Superior temporal gyrus (tissue), 1 donor: ENCODE data around the gene VARS2.
A peak's percentile ranks its signal among the peaks of the same experiment; 100 is the strongest.

Experiments
- DNase-seq: peaks from one replicate; pipeline ENCODE4 v3.0.0-alpha.2; 2016; ENCODE audit errors: extremely low spot score

Gene VARS2

DNA sequence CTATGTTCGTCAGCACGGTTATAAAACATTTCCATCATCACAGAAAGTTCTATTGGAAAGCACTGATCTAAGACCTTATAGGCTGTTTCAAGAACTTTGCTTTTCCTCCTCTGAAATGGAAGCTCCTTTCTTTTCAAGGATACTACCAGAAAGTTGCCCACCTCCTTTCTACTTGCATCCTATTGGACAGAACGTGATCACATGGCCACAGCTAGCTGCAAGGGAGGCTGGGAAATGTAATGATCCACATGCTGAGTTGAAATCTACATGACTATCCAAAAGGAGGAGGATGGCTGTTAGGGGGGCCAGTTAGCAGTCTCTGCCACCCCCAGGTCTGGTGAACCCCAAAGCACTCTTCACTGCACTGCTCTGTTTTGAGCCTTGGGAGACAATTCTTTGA, 14.6 kb downstream of the VARS2 start:
- DNase-seq, result no peak

DNA sequence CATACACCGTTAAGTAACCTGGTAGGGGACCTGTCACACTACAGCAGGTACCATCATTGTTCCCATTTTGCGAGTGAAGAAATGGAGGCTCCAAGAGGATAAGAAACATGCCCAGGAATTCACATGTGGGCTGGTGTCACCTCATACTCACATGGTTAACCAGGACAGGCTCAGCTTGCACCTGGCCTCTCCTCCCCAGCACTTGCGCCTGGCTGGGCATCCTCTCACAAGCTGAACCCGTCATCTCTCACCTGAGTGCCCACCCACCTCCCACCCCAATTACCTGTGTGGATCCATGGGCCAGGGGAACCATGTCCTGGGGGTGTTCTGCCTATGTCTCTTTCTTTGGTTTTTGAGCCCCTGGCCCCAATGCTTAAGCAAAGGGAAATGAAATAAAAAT, 16.5 kb downstream of the VARS2 start:
- no peak for DNase-seq

DNA sequence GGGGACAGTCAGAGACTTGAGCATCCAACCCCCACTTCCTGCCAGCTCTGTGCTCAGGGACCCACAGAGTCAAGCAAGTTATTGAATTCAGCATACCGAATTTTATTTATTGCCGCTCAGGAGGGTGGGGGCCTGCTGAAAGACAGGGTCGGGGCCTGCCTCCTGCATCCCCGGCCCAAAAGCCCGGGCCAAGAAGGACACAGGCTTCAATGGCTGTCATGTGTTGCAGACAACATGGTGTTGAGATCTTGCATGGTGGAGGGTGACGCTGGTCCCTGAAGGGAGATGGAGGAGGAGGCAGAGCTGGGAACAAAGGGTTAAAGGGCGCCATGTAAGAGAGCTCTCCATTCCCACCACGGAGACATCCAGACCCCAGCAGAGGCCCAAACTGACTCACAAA, 17.2 kb downstream of the VARS2 start:
- DNase-seq, result no peak

DNA sequence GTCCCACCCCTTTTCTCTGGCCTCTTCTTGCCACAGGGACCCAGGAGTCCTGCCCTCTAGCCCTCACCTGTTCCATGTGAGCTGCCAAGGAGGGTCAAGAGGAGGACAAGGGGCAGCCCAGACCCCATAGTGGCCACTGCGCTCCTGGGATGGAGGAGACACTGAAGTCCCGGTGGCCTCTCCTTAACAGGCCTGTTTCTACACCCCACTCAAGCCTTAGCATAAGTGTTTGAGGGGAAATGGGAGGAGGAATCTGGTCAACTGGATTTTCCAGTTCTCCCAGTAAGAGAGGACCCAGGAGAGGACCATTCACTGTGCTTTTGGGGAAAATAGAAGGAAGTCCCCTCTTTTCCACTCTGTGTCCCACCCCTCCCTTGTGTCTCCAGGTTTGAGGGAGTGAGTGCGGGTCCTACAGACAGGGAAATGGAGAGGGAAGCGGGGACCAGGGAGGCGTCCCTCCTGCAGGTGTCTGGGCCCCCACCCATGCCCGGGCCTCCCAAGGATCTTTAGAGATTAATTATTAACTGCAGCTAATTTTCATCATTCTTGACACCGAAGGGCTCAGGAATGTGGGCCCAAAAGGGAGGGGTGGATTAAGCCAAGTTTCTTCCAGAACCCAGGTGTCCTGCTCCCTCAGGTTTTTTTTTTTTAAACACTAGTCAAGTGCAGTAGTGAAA, 18.1 kb downstream of the VARS2 start, which contains the start of gene SFTA2:
Gene SFTA2 (minus strand): TSS at position 202 of the 677 bp plus-strand sequence. CDS start 74 bp downstream, at position 128.
- no peak for DNase-seq

DNA sequence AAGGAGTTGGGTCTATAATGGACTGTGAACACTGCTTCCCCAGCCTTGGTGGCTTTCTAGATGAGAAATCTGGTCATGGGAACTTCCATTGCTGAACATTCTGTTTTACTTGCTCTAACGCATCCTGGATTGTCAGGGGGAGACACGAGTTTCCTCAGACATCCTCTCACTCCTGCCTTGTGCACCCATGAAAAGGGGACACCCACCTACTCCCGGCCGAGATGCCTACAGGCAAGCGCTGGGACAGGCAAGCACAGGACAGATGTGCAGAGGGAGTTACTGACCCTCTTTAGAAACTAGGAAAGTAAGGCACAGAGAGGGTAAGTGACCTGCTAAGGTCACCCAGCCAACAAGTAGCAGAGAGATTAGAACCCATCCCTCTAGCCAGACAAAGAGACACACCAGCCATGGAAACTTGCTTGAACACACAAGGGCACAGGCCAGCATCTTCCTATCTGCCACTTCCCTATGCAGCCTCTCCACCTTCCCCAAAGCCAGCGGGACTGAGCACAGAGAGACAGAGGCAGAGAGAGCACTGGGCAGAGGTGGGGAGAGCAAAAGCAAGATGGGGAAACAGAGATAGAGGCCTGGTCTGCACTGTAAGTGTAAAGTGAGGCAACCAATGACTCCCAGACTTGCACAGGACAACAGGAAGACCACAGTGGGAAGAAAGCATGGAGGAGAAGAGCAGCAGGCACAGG, 18.8 kb downstream of the VARS2 start:
- no peak for DNase-seq

DNA sequence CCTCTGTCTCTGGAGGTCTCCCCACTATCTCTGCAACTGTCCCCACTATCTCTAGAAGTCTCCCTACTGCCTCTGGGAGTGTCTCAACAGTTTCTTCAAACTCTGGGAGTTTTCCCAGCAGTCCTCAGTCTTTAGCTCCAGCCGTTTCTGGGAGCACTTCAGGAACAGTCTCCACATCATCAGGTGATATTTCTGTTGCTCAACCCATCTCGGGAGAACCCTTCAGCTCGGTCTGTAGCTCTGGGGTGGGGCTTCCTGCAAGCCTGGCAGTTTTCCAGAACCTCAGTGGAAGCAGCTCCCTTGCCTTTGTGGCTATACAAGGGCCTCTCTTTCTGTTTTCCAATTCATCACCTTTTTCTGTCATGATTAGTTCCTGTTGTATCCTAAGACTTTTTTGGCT, 21.0 kb downstream of the VARS2 start:
- DNase-seq, result no peak

DNA sequence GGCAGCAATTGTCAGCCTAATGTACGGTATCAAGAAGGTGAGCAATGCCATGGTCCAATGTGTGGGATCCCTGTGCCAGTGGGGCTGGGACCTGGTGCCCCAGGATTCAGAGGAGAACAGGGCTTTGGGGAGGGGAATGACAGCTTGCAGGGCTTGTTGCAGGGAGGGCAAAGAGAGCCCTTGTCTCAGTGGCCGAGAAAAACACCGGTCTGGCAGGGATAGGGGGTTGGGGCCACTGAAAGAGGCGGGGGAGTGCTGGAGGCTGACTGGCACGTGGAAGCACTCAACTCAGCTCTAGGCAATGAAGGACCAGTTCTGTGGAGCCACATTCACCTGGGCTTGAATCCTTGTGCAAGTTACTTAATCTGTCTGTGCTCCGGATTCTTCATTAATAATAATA, 23.2 kb downstream of the VARS2 start:
- DNase-seq, result no peak

DNA sequence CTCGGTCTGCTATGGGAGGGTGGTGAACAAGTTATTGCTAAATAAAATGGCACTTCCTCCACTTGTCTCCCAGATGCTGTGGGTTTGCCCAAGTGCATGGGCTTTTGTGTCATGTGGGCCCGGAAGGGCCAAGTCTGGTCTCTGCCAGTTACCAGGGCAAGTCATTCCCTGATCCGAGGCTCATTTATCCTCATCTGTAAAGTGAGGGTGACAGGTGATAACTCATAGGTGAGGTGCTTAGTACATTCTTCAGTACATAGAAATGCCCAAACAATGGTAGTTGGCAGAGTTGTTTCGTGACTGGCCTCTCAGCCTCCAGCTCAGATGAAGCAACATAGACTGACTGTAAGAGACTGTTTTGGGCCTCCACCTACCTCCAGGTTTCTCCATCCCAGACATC, 24.7 kb downstream of the VARS2 start:
- DNase-seq, result no peak

DNA sequence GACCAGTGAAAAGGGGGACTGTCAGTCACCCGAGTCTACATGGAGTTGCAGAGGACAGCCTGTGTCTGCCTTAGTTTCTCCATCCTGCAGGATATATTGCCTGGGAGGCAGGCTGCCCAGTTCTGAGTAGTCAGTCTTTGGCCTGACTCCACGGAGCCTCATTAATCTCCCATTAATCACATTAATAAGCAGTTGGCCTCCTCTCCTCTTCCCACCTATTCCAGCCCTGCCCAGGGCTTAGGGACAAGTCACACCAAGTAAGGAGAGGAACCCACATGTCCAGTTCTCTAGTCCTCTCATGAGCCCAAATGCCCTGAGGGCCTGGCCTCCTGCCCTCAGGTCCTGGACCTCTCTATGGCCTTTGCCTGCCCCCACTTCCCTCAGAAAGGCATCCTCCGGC, 25.4 kb downstream of the VARS2 start:
- DNase-seq, result no peak

DNA sequence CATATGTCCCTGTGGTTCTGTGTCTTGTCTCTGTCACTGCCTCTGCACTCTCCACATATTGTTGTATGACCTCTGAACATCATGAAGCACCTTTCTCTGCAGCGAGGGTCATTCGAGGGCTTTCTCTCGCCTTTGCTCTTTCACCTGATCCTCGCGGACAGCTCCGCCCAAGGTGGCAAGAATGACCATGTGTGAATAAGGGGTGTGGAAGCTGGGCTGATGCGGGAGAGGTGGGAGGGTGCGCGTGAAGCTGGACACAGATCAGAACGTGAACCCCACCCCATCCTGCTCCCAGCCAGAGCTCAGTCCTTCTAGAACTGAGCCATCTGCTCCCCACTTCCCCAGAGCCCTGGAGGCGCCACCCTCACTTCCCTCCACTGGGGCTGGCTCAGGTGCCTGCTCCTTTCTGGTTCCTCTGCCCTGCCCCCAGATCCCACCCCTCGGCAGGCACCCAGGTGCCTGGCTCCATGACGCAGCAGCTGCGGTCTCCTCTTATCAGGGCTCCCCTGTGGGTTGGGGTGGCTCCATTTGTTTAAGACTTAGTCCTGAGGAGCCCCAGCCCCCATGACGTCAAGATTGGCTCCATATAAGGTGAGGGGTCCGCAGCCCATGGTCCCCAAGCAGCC, 26.4 kb downstream of the VARS2 start, which contains the start of gene MUCL3:
Gene MUCL3 (plus strand): TSS at position 613 of the 626 bp plus-strand sequence. CDS start 27 bp downstream, outside the sequence.
- DNase-seq, result no peak

DNA sequence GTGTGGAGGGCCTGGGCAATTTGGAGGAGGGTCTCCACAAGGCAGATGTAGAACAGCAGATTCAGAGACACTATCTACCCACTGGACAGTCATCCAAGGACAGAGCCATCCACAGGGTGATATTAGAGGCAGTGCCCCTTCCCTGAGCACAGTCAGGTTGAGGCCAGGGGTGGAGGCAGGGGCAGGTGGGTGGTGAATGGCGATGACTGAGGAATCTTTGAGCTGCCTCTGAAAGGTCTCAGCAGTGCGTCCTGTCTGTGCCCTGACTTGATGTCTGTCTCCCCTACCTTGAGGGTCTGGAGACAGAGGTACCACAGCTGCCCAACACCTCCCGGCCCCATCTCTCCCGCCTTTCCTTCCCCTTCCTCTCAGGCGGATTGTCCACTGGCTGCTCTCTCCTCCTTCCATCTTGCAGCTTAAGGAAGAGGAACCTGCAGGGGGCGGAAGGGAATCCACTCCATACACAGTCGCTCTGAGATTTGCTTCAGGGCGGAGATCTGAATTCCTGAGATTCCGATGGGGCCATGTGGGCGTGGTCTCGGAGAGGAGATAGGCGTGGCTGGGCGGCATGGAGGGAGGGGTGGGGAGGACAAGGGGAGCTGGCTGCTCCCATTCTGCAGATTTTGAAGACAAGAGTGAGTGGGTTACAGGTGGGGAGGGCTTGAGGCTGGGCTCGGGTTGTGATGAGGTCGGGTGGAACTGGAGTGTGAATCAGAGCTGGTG, 28.5 kb downstream of the VARS2 start:
- no peak for DNase-seq

DNA sequence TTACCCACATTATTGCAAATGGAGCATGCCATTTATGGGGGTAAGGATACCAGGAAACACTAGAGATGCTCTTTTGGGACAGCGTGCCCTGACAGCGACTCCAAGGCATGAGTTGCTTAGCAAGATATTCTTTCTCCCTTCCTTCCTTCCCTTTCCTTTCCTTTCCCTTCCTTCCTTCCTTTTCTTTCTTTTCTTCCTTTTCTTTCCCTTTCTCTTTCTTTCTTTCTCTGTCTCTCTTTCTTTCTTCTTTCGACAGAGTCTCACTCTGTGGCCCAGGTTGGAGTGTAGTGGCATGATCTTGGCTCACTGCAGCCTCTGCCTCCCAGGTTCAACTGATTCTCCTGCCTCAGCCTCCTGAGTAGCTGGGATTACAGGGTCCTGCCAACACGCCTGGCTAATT, 30.0 kb downstream of the VARS2 start:
- no peak for DNase-seq

DNA sequence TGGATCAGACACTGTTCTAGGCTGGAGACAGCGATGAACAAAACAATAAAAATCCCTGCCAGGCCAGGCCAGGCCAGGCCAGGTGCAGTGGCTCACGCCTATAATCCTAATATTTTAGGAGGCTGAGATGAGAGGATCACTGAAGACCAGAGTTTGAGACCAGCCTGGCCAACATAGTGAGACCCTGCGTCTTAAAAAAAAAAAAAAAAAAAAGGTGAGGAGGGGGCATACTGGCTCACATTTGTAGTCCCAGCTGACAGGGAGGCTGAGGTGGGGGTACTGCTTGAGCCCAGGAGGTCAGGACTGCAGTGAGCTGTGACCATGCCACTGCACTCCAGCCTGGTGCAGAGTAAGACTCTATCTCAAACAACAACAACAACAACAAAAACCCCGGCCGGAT, 31.2 kb downstream of the VARS2 start:
- DNase-seq, result no peak

DNA sequence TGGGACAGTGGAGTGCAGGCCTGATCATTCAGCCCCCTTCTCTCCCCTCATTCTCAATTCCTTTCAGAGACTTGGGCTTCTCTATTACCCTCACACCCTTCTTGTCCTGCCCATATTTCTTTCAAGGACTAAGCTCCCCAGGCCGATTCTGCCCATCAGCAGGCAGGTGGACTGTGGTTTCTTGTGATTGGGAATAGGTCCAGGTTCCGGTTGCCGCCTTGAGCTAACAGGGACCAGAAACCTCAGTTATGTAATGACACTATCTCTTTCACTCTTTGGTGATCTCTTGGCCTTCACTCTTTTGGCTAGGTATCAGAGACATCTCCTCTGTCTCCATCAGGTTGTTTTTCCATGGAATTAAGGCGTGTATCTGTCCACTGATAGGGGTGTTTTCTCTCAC, 33.2 kb downstream of the VARS2 start:
- no peak for DNase-seq

DNA sequence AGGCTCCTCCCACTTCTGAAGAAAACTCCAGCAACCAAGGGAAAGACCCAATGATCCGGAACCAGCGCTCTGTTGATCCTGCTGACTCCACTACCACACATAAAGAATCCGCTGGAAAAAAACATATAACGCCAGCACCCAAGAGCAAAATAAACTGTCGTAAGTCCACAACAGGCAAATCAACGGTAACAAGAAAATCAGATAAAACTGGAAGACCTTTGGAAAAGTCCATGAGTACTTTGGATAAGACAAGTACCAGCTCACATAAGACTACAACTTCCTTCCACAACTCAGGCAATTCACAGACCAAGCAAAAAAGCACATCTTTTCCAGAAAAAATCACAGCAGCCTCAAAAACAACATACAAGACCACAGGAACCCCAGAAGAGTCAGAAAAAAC, 34.8 kb downstream of the VARS2 start:
- DNase-seq, result no peak

DNA sequence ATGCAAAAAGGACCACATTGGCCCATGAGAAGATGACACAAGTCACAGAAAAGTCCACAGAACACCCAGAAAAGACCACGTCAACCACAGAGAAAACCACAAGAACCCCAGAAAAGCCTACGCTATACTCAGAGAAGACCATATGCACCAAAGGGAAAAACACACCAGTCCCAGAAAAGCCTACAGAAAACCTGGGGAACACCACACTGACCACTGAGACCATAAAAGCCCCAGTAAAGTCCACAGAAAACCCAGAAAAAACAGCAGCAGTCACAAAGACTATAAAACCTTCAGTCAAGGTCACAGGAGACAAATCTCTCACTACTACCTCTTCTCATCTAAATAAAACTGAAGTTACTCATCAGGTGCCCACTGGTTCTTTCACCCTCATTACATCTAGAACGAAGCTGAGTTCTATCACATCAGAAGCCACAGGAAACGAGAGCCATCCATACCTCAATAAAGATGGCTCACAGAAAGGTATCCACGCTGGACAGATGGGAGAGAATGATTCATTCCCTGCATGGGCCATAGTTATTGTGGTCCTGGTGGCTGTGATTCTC, 38.0 kb downstream of the VARS2 start:
- no peak for DNase-seq

DNA sequence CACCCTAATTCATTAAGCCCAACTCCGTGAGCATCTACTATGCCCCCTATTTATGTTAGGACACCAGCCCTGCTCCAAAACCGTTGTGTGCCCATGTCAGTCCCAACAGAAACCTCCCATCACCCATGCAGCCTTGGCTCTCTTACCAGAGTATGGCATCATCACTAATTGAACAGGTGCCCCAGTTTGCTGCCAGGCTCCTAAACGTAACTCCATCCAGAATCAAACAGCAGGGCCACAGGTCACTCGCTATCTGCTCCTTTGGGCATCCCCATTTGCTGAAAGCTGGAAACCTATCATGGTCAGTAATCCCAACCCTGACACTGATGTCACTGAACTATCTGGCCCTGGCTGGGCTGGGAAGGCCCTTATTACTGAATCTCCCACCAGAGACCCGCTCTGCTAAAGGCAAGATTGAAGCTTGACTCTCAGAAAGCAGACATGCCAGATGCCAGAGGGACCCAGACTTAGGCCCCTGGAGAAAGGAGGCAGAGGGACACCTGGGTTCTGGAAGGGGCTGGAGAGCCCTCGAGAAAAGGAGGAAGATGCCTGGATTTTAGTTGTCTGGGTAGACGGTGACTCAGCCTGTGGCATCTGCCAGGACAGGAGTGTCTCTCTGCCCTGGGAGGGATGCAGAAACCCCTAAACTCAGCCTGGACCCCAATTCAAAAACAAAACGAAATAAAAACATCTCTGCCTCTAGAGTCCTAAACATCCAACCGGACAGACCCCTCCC, 40.8 kb downstream of the VARS2 start:
- DNase-seq, result no peak

DNA sequence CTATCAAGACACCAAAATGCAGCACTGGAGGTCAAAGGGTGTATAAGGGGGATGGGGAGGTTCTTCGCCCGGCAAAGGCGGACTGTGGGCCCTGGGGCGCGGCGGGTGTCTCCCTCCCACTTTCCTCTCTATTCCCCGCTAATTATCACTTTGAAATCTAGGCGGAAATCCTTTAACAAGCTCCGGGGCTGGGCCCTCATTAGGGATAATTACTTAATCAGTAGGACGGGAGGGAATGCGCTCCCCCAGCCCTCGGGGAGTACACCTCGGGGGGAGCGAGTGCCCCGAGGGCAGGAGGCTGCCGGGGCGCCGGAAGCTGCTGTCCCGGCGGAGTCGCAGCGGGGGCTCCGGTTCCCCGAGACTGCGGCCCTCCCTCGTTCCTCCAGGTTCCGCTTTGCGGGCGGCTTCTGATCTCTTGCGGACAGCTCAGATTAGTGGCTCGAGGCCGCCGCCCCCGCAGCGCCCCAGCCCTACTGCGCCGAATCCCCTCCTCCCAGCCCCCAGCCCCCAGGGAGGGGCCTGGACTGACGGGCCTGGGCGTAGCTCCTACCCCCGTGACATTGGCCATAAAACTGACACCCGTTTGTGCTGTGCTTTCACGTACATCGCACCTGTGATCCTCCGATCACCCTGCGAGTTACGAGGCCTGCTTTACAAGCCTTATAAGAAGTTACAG, 41.5 kb downstream of the VARS2 start:
- DNase-seq, result peak; percentile 14

DNA sequence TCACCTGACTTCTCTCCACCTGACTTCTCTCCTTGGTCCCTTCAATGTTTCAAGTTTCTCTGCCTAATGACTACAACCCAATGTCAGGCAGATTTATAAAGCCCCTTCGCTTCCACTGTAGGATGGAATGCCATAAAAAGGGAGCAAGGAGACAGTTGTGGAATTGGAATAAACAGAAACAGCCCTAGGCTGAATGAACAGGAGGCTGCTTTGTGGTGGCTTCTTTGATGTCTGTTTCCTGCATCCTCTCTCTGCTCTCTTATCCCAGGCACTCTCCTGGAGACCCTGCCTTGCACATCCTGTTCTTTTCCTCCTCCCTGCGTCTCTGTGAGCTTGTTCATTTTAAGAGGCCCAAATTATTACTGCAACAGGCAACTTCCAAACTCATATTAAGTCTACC, 43.7 kb downstream of the VARS2 start:
- no peak for DNase-seq

DNA sequence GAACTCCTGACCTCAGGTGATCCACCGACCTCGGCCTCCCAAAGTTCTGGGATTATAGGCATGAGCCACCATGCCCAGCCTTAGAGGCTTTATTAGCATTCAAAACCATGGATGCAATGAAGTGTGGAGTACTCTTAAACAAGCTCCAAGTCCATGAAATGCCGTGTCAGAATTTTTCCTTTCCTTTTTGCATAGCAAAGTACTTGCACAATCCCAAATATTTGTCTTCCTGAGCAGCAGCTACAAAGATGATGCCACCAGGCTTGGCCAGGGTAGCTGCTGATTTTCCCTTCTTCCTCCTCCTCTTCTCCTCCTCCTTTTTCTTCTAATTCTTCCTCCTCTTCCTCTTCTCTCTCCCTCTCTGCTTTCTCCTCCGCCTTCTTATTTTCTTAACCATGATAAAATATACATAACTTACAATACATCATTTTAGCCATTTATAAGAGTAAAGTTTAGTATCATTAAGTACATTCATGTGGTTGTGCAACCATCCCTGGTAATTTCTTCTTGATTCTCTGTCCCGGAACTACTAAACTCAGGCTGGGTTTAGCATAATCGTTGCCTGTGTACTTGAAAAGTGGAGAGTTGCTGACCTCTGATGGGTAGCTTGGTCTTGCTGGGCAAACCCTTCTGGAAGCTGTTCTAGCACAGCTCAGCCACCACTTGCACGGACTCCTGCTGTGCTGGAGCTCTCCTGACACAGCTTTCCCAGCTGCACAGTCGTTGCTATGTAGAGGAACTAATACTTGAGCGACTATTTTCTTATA, 47.1 kb downstream of the VARS2 start:
- no peak for DNase-seq
